22Rv1 (cell line): Measurements from ENCODE around the gene SUDS3.

Experiments used
- CTCF ChIP-seq: fragments of 450-650 bp; IDR thresholded peaks from 2 replicates; pipeline ENCODE4 v1.5.1; 2017; ENCODE audit warnings: mild to moderate bottlenecking
- ZFX ChIP-seq: fragments of 450-650 bp; IDR thresholded peaks from 2 replicates; pipeline ENCODE4 v1.6.1; 2017; ENCODE audit warnings: antibody characterized with exemption, borderline replicate concordance

- TF ChIP-seq CTCF (no peak), ZFX (no peak)
Observed at GRCh38 chr12:118397708-118398440, 21.5 kb downstream of the SUDS3 start.
